ENCODE results near the gene FMNL1.
A peak's percentile ranks its signal among the peaks of the same experiment; 100 is the strongest.

DNA sequence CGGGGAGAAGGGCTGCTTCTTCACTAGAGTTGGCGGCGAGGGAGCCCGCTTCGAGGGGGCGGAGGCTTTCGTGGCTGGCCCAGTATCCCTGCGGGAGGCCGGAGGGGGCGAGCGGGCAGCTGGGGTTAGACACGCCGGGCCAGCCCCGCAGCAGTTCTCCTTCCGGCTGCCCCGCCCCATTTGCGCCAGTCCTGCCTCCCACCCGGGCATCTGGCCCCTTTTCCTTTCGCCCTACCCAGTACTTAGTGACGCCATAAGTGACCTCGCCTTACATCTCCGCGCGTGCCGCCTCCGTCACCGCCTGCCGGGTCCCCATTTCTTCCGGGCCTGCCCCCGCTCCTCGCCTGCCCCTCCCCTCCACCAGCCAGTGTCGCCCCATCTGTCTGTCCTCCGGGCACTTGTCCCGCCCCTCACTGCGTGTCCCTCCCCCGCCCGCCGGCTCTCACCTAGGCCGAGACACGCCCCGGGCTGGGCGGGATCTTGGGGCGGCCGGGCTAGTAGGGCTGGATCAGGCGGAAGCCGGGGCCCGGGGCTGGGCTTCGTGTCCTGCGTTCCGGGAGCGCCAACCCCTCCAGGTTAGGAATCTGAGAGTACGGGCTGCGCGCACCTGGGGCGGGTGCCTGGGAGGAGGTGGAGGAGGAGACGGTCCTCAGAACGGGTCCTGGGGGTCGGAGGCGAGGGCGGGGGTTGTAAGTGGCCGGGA is 25.9 kb downstream of the FMNL1 start:
- TF ChIP-seq, protein P1, sequence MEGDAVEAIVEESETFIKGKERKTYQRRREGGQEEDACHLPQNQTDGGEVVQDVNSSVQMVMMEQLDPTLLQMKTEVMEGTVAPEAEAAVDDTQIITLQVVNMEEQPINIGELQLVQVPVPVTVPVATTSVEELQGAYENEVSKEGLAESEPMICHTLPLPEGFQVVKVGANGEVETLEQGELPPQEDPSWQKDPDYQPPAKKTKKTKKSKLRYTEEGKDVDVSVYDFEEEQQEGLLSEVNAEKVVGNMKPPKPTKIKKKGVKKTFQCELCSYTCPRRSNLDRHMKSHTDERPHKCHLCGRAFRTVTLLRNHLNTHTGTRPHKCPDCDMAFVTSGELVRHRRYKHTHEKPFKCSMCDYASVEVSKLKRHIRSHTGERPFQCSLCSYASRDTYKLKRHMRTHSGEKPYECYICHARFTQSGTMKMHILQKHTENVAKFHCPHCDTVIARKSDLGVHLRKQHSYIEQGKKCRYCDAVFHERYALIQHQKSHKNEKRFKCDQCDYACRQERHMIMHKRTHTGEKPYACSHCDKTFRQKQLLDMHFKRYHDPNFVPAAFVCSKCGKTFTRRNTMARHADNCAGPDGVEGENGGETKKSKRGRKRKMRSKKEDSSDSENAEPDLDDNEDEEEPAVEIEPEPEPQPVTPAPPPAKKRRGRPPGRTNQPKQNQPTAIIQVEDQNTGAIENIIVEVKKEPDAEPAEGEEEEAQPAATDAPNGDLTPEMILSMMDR (IDR thresholded peaks at IDR 0.05; ENCODE audit: low read depth, low read length, missing input control), result no peak
- TF ChIP-seq RAD21 (IDR thresholded peaks at IDR 0.05), result peak in 1 of 2 donors; percentile 25
- no peak for TF ChIP-seq TAF1 (conservative IDR thresholded peaks at IDR 0.05)
- TF ChIP-seq FOXA1 (IDR thresholded peaks at IDR 0.05), result peak; percentile 22
- TF ChIP-seq YY1 (IDR thresholded peaks at IDR 0.05), result no peak
- TF ChIP-seq GABPA (IDR thresholded peaks at IDR 0.05 in 1 of 2, conservative IDR thresholded peaks at IDR 0.05 in 1 of 2), result no peak
- TF ChIP-seq, protein P2, sequence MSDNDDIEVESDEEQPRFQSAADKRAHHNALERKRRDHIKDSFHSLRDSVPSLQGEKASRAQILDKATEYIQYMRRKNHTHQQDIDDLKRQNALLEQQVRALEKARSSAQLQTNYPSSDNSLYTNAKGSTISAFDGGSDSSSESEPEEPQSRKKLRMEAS (IDR thresholded peaks at IDR 0.05), result no peak
- TF ChIP-seq, protein P3, sequence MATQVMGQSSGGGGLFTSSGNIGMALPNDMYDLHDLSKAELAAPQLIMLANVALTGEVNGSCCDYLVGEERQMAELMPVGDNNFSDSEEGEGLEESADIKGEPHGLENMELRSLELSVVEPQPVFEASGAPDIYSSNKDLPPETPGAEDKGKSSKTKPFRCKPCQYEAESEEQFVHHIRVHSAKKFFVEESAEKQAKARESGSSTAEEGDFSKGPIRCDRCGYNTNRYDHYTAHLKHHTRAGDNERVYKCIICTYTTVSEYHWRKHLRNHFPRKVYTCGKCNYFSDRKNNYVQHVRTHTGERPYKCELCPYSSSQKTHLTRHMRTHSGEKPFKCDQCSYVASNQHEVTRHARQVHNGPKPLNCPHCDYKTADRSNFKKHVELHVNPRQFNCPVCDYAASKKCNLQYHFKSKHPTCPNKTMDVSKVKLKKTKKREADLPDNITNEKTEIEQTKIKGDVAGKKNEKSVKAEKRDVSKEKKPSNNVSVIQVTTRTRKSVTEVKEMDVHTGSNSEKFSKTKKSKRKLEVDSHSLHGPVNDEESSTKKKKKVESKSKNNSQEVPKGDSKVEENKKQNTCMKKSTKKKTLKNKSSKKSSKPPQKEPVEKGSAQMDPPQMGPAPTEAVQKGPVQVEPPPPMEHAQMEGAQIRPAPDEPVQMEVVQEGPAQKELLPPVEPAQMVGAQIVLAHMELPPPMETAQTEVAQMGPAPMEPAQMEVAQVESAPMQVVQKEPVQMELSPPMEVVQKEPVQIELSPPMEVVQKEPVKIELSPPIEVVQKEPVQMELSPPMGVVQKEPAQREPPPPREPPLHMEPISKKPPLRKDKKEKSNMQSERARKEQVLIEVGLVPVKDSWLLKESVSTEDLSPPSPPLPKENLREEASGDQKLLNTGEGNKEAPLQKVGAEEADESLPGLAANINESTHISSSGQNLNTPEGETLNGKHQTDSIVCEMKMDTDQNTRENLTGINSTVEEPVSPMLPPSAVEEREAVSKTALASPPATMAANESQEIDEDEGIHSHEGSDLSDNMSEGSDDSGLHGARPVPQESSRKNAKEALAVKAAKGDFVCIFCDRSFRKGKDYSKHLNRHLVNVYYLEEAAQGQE (IDR thresholded peaks at IDR 0.05), result peak; percentile 7
- peak; percentile 45 for TF ChIP-seq SP1 (IDR thresholded peaks at IDR 0.05)
- peak; percentile 33 to 34 for TF ChIP-seq EGR1 (IDR thresholded peaks at IDR 0.05; ENCODE audit: low read depth in 2 of 2)
- TF ChIP-seq RXRA (IDR thresholded peaks at IDR 0.05), result no peak
- TF ChIP-seq, protein P4, sequence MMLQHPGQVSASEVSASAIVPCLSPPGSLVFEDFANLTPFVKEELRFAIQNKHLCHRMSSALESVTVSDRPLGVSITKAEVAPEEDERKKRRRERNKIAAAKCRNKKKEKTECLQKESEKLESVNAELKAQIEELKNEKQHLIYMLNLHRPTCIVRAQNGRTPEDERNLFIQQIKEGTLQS (IDR thresholded peaks at IDR 0.05), result no peak
- TF ChIP-seq JUND (IDR thresholded peaks at IDR 0.05), result no peak
- TF ChIP-seq, protein P5, sequence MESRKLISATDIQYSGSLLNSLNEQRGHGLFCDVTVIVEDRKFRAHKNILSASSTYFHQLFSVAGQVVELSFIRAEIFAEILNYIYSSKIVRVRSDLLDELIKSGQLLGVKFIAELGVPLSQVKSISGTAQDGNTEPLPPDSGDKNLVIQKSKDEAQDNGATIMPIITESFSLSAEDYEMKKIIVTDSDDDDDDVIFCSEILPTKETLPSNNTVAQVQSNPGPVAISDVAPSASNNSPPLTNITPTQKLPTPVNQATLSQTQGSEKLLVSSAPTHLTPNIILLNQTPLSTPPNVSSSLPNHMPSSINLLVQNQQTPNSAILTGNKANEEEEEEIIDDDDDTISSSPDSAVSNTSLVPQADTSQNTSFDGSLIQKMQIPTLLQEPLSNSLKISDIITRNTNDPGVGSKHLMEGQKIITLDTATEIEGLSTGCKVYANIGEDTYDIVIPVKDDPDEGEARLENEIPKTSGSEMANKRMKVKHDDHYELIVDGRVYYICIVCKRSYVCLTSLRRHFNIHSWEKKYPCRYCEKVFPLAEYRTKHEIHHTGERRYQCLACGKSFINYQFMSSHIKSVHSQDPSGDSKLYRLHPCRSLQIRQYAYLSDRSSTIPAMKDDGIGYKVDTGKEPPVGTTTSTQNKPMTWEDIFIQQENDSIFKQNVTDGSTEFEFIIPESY (IDR thresholded peaks at IDR 0.05), result no peak

Measured in liver (tissue), 3 donors.